Cardiac septum (tissue), 1 donor: ENCODE results near the gene CDK9. TPM values are rescaled to one million over a fixed set of nuclear protein-coding genes. Genes with fewer than 3 reads are reported as not detected.

Experiments used
- DNase-seq: peaks from one replicate; pipeline ENCODE4 v3.0.0-alpha.2; 2020; ENCODE audit warnings: low spot score
- intact Hi-C: fragments of 100-400 bp; cut with DNase I; formaldehyde crosslinking; loops from one replicate; pipeline ENCODE4 v1.14.0; 2022
- total RNA-seq: library from RNA; stranded (reverse); fragmentation: NEBNext Ultra II Directional; extraction: Animal tissue kit (Norgen Biotek cat#: 25700); gene quantifications from one replicate; pipeline ENCODE4 v1.2.1, GENCODE V29; 2021
- donor health status: DM: no; HTN: no; CAD: no.

CDK9 gene
- total RNA-seq, 1 donor from 2014 or later, result 48.7 TPM

GRCh38 chr9:127794001-127794791 lies 8.4 kb downstream of the CDK9 start:
- intact Hi-C loops, result no loop called here
- DNase-seq, result no peak

- DNase-seq, result no peak
- intact Hi-C loops, result no loop called here
Measured at GRCh38 chr9:127796225-127796813, 10.5 kb downstream of the CDK9 start.

- intact Hi-C loops, result no loop called here
- DNase-seq, result no peak
Measured at GRCh38 chr9:127796852-127797370, 11.1 kb downstream of the CDK9 start.

- DNase-seq, result no peak
- intact Hi-C loops, result loop anchor here (2.0 to 5.0 kb wide), 2 partner anchors 15 to 115 kb away; partner anchors contain the start of genes CDK9 and ST6GALNAC4
Measured at GRCh38 chr9:127801955-127802575, 16.2 kb downstream of the CDK9 start.

- intact Hi-C loops, result loop anchor here (2.0 to 5.0 kb wide), 2 partner anchors 16 to 114 kb away; partner anchors contain the start of genes CDK9 and ST6GALNAC4
Measured at GRCh38 chr9:127802576-127803443, 17.0 kb downstream of the CDK9 start, which contains the start of gene FPGS. FPGS (plus strand) TSS chr9:127802882; CDS start chr9:127802925, 43 bp downstream.

GRCh38 chr9:127803507-127804352 lies 17.9 kb downstream of the CDK9 start:
- intact Hi-C loops, result loop anchor here (2.0 to 5.0 kb wide), 2 partner anchors 17 to 114 kb away; partner anchors contain the start of genes CDK9 and ST6GALNAC4

More at GRCh38 chr9:127802576-127803443, 17.0 kb downstream of the CDK9 start, which contains the start of gene FPGS:
- DNase-seq, result peak; percentile 93

GRCh38 chr9:127805620-127806019 lies 19.8 kb downstream of the CDK9 start:
- intact Hi-C loops, result no loop called here
- DNase-seq, result no peak

More at GRCh38 chr9:127803507-127804352, 17.9 kb downstream of the CDK9 start:
- no peak for DNase-seq

GRCh38 chr9:127806871-127807270 lies 21.0 kb downstream of the CDK9 start:
- intact Hi-C loops, result no loop called here
- no peak for DNase-seq

- no peak for DNase-seq
- intact Hi-C loops, result no loop called here
Measured at GRCh38 chr9:127808347-127809001, 22.6 kb downstream of the CDK9 start.

- no peak for DNase-seq
- intact Hi-C loops, result no loop called here
Measured at GRCh38 chr9:127809002-127809539, 23.2 kb downstream of the CDK9 start.

- intact Hi-C loops, result no loop called here
- no peak for DNase-seq
Measured at GRCh38 chr9:127809540-127810377, 23.9 kb downstream of the CDK9 start.

GRCh38 chr9:127810378-127811187 lies 24.7 kb downstream of the CDK9 start:
- intact Hi-C loops, result no loop called here
- no peak for DNase-seq

GRCh38 chr9:127812011-127812410 lies 26.2 kb downstream of the CDK9 start:
- no peak for DNase-seq
- intact Hi-C loops, result no loop called here

GRCh38 chr9:127812936-127813675 lies 27.3 kb downstream of the CDK9 start:
- DNase-seq, result no peak

GRCh38 chr9:127813686-127814226 lies 27.9 kb downstream of the CDK9 start:
- intact Hi-C loops, result no loop called here

More at GRCh38 chr9:127812936-127813675, 27.3 kb downstream of the CDK9 start:
- intact Hi-C loops, result no loop called here

More at GRCh38 chr9:127813686-127814226, 27.9 kb downstream of the CDK9 start:
- DNase-seq, result no peak
